ENCODE results near the gene LHB.
A peak's percentile ranks its signal among the peaks of the same experiment; 100 is the strongest.
"Not testable (repeated sequence)": the region's sequence is repeated elsewhere in the genome, so short reads cannot be mapped to it uniquely, and the experiment has no call there.

Gene LHB

DNA sequence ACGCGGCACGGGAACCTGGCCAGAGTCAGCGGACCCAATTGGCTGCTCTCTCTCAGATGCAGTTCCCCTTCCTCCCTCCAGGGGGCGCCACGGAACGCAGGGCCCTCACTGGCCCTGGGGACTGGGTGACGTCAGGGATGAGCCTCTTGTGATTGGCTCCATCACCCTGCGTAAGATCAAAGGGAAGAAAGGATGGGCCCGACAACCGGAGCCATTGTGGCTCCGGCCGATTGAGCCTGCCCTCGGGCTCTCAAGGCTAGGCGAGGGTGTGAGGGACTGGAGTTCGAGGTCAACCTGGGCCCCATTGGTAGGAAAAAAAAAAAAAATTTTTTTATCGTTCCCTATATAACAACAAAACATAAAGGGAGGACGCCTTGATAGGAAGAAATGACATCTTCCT, 19.9 kb upstream of the LHB start, which contains the start of gene CGB1:
TSS of gene CGB1 (minus strand) at position 81 of the 400 bp plus-strand sequence. CDS start 184 bp downstream, outside the sequence.
- DNase-seq: not testable (repeated sequence)

DNA sequence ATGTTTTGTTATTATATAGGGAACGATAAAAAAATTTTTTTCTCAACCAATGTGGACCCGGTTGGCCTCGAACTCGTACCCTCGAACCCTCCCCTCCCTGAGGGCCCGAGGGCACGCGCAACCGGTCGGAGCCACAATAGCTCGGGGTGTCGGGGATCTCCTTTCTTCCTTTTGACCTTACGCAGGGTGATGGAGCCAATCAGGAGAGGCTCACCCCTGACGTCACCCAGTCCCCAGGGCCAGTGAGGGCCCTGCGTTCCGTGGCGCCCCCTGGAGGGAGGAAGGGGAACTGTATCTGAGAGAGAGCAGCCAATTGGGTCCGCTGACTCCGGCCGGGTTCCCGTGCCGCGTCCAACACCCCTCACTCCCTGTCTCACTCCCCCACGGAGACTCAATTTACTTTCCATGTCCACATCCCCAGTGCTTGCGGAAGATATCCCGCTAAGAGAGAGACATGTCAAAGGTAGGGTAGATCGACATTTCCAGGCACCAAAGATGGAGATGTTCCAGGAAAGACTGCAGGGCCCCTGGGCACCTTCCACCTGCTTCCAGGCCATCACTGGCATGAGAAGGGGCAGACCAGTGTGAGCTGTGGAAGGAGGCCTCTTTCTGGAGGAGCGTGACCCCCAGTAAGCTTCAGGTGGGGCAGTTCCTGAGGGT, 14.9 kb upstream of the LHB start, which contains the start of gene CGB2:
TSS of gene CGB2 (plus strand) at position 249 of the 660 bp plus-strand sequence. CDS start at position 455, 206 bp downstream.
- peak; percentile 27 for DNase-seq

DNA sequence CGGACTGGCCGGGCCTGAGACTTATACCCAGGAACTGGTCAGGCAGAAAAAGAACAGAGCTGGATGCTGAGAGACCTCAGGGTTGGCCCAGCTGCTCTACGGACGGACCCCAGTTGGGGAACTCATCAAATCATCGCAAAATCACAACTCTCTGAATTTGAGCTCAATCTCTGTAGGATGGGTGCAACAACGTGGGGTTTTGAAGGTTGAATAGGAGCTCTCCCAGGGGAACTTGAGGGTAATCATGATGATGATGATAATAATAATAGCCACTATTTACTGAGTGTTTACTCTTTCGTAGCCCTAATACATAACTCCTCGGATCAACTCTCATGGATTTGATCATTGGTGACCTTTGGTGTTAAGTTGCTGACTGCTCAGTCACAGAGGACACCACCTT, 13.4 kb upstream of the LHB start:
- DNase-seq: not testable (repeated sequence)

DNA sequence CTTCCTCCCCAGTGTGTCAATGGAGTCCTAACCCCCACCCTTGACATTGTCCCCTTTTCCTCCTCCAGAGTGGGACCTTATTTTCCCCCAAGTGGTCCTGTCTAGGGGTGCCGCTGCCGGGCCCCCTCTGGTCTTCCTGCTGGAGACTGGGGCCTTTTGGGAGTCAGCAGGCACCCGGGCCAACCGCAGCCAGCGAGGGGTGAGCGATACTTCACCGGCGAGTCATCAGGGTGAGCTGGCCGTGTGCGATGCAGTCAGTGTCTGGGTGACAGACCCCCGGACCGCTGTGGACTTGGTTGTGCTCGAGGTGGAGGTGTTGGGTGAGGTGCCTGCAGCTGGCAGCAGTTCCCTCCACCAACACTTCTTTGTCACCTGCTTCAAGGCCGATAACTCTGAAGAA, 12.9 kb upstream of the LHB start:
- not testable (repeated sequence) for DNase-seq

DNA sequence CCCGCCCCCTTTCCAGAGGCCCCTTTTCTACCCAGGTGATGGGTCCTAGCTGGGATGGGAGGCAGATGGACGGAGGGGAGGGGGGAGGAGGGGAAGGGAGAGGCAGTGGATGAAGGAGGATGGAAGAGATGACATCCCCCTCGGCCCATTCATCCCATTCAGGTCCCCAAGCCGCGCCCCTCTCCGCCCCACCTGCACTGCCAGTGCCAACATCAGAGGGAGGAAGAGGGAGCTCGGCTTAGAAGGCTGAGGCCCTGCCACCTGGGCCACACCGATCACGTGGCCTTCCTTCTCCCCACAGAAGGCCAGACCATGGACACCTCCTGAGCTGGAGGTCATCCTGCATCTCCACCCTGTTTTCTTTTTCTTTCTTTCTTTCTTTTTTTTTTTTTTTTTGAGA, 11.8 kb upstream of the LHB start:
- DNase-seq: not testable (repeated sequence)

DNA sequence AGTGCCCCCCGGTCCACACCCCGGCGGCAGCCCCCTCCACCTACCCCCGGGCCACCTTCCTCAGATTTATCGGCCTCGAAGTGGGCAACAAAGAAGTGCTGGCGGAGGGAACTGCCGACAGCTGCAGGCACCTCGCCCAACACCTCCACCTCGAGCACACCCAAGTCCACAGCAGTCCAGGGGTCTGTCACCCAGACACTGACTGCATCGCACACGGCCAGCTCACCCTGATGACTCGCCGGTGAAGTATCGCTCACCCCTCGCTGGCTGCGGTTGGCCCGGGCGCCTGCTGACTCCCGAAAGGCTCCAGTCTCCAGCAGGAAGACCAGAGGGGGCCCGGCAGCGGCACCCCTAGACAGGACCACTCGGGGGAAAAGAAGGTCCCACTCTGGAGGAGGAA, 8.7 kb upstream of the LHB start:
- DNase-seq: not testable (repeated sequence)

DNA sequence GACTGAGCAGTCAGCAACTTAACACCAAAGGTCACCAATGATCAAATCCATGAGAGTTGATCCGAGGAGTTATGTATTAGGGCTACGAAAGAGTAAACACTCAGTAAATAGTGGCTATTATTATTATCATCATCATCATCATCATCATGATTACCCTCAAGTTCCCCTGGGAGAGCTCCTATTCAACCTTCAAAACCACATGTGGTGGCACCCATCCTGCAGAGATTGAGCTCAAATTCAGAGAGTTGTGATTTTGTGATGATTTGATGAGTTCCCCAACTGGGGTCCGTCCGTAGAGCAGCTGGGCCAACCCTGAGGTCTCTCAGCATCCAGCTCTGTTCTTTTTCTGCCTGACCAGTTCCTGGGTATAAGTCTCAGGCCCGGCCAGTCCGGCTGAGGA, 8.2 kb upstream of the LHB start:
- DNase-seq: not testable (repeated sequence)

DNA sequence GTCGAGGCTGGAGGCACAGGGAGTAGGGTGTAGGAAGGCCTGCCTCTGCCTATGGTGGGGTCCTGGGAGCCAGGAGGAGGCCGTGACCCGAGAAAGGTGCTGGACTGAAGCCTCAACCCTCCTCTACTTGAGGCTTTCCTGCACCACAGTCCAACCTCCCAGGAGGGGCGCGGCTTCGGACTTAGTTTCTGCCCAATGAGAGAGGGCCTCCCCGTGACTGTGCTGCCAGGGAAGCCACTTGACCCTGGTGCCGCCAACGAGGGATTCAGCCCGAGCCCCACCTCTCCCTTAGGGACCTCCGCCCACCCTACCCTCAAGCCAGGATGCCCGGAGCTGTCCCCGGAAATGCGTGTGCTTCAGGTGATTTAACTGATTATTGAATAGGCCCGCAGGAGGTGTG, 7.3 kb upstream of the LHB start, which contains the start of gene CGB3:
TSS of gene CGB3 (minus strand) at position 101 of the 400 bp plus-strand sequence. CDS start 362 bp downstream, outside the sequence.
- DNase-seq: not testable (repeated sequence)

DNA sequence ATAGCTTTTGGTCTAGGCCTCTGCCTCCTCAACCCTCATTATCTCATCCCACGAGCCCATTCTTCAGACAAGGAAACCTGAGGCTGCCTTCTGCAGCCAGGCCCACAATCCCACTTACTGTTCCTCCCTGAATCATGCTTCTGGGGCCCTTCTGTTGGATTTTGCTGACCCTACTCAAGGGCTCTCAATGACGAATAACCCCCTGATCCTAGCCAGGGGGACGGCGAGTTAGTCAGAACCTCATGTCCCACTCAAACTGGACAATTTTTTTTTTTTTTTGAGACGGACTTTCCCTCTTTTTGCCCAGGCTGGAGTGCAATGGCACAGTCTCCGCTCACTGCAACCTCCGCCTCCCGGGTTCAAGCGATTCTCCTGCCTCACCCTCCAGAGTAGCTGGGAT, 5.2 kb upstream of the LHB start:
- DNase-seq: no peak

DNA sequence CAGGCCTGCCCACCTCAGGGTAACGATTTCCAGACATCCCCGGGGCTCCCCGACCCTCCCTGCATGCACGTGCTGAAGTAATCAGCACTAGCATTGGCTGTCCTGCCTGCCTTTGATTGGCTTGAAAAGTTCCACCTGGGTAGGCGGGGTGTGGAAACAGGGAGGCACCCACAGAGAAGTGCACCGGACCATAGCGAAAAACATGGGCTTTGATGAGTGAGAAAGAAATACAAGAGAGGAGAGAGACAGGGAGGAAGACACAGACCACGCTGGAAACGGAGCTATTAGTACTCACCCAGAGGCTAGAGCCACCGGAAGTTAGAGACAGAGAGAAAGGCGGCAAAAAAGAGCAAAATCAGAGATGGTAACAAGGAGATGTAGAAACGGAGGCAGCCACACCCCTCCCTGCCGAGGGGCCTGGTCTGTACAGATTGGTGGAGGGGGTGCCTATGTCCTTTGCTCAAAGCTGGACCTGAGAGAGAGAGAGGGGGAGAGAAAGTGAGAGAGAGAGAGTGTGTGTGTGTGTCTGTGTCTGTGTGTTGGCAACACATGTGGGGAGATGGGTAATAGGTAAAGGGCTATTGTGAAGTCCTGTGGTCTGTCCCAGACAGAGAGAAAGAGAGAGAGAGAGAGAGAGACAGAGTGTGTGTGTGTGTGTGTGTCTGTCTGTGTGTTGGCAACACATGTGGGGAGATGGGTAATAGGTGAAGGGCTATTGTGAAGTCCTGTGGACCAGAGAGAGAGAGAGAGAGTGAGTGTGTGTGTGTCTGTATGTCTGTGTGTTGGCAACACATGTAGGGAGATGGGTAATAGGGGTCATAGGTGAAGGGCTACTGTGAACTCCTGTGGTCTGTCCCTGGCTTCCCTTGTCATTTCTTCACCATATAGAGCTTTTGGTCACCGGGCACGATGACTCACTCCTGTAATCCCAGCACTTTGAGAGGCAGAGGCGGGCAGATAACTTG, 4.3 kb upstream of the LHB start:
- no peak for DNase-seq

DNA sequence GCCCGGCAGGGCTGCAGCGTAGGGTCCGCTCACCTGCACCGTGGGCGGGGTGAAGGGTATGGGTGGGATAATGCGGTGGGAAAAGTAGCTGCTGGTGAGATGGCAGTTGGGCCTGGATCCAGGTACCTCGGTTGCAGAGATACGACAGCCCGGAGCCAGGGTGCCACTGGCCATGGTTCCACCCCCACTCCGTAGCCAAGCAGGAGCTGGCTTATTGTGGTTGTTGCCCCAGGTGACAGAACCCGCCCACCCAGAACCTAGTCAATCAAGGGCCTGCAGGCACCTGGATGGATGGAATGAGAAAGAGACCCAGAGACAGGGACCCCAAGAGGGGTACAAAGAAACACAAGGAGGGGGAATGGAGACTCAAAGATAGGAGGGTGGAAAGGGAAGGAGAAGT, 3.5 kb upstream of the LHB start:
- DNase-seq: no peak

DNA sequence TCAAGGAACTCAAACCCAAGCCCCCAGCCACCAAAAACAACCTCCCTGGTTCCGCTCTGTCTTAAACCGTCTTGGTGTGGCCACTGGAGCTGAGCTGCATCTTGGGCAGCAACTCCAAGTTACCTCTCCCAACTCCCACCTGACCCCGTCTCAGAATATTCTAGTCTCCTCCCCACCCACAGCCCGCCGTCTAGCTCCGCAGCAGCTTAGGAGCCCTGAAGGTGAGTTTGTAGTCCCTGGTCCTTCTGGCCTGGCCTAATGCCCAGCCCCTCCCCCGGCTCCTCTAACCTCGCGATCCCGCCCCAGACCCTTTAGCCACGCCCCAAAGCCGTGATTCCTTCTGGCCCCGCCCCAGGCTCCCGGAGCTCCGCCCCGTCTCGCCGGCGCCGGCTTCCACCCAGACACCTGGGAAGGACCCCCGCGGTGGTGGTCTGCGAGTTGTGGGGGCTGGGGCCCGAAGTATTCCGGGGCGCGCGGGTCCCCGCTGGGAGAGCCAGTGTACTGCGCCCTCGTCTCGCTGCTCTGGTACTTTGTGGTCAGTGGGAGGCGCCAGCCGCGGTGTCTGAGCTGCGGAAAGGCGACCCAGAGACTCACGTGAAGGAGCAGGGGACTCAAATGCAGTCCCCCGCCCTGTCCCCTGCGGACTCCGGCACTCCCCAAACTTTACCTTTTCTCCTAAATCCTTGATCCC, 2.5 kb upstream of the LHB start:
- peak; percentile 42 for DNase-seq

DNA sequence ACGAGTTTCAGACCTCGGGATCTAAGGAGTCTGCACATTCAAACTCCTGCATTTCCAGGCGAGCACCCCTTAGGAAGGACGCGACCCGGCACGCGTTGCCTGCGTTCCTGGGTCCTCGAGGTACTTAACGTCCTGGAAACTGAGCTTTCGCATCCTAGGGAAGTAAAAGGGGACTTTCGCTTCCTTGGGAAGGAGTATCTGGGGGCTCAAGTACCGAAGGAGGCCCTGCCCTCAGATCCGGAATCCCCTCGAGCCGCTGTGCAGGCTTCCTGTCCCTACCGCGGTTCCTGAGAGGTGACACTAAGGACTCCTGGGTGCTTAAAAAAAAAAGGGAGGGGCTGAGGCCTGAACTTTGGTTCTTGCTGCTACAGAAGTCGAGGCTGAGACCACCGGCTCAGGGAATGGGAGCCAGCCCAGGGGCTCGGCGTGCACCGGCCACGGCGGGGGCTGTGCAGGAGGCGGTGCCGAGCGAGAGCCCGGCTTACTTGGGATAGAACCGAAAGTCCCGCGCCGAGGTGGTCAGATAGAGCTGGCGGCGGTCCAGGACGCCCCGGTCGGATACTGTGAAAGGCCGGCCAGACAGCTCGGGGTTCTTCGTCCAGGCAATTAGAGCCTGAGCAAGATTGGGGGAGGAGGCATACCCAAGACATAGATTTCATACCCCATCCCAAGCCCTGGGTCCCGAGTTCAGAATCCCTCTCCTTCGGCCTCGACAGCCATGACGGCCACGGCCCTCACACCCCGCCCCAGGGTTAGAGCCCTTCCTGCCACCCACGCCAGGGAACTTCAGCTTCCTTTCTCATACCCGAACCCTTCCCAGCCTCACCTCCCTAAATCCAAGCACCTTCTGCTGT, 1.7 kb upstream of the LHB start:
- peak; percentile 14 for DNase-seq

DNA sequence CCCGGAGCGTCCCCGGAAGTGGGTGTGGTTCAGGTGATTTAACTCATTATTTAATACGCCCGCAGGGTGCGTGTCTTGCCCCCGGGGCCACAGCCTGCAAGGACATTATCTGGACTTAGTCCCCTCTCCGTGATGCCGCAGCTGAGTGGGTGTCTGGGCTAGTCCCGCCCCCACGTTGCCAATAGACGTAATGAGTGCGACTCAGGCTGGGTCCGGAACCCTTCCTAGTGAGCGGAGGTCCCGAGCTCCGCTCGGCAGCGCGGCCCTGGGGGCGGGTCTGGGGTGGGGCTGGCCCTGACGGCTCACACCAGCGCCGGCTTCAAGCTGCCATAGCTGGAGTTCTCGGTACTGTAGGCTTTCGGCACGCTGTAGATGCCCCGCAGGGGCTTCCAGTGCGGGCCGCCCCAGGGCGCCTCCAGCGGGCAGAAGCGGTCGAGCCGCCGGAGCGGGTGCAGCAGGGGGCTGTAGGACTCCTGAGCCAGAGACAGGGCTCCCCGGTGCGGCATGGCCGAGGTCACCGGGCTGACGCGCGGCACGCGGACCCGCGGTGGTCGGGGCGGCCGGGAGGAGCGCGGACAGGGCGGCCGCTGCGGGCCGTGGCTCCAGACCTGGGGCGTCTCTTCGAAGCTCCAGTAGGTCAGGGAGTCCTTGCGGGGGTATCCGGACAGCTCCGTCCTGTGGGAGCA, 918 bp upstream of the LHB start:
- DNase-seq: peak; percentile 64

DNA sequence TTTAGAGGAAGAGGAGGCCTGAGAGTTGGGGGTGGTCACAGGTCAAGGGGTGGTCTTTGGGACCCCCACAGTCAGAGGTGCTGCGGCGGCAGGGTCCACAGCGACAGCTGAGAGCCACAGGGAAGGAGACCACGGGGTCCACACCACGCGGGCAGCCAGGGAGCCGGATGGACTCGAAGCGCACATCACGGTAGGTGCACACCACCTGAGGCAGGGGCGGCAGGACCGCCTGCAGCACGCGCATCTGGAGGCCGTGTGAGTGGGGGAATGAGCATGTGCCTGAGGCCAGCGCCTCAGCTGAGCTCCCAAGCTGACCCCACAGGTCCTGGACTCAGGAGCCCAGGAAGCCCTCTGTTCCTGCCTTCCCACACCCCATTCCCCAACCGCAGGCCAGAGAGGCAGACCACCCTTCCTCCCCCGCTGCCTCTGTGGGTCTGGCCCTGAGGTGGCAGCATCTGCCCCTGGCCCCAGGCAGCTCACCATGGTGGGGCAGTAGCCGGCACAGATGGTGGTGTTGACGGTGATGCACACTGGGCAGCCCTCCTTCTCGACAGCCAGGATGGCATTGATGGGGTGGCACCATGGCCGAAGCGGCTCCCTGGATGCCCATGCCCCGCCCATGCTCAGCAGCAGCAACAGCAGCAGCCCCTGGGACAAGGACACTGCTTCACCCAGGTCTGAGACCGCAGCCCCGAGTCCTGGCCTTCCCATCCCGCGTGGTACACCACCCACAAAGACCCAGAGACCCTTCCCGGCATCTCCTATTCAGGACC, 638 bp downstream of the LHB start:
- no peak for DNase-seq

DNA sequence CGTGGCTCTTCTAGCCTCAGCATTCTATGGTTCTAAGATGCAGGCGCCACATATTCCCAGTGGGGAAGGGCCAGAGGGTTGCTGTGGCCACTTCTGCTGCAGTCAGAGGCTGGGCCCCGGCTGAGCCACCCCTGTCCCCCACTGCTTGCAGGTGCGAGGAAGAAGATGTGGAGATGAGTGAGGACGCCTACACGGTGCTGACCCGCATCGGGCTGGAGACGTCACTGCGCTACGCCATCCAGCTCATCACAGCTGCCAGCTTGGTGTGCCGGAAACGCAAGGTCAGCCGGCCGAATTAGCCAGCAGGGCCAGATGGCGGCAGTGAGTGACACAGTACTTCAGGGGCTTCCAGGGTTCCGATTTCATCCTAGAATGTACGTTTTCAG, 2.0 kb downstream of the LHB start:
- no peak for DNase-seq

DNA sequence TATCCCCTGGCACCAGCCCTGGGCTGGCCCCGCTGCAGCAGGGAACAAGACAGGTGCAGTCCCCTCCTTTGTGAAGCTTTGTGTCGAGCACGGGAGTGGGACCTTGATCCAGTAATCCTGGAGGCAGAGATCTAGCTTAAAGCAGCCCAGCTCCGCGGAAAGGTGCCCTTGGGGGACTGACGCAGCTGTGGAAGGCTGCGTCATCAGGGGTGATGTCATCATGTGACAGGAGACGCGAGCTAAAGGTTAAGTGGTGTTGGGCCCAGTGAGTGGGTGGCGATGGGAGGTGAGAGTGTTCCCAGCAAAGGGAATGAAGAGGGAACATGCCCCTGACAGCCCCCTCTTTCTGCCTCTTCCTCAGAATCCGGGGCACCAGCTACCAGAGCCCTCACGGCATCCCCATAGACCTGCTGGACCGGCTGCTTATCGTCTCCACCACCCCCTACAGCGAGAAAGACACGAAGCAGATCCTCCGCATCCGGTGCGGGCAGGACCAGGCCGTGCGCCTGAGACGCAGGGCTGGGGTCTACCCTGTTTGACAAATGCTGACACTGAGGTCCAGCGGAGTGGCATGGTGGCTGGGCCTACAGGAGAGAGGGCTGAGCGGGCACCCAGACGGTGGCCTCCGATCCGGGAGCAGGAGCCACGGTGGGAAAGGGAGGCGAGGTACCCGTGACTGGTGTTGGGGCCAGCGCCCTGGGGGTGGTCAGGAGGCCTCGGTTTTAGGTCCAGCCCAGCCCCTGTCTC, 2.6 kb downstream of the LHB start:
- DNase-seq: no peak

DNA sequence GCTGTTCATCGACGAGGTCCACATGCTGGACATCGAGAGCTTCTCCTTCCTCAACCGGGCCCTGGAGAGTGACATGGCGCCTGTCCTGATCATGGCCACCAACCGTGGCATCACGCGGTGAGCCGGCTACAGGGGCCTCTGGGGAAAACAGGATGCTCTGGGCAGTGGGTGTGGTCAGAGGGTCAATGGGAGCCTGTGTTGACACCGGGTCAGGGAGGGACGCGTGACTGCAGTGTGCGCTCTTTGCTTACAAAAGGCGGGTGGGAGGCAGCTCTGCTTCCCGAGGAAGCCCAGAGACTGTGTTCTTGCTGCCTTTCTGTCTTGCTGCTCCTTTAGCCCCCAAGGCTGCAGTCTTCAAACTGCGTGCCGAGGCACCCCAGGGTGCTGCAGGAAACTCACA, 5.7 kb downstream of the LHB start:
- DNase-seq: no peak

DNA sequence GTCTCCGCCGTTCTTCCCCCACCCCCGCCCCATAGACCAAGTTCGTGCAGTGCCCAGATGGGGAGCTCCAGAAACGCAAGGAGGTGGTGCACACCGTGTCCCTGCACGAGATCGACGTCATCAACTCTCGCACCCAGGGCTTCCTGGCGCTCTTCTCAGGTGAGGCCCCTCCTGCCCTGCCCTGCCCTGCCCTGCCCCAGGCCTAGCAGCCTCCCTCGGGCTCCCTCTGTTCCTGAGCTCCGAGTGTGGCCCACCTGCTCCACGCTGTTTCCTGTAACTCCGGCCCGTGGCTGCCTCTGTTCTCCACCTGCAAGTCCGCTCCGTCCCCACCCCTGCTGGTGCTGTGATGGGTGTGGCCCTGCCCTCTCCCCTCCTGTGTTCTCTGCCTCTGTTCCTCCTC, 6.4 kb downstream of the LHB start:
- DNase-seq: no peak

DNA sequence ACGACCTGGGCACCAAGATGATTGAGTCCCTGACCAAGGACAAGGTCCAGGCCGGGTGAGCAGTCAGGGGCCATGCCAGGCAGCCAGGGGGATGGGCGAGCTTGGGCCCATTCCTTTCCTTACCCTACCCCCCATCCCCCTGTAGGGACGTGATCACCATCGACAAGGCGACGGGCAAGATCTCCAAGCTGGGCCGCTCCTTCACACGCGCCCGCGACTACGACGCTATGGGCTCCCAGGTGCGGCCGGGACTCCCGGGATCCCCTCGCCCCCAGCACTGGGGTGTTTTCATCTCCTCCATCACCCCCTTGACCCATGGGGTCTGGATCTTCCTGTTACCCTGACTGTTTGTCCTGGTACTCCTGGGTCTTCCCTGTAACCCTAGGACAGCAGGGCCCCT, 7.1 kb downstream of the LHB start:
- DNase-seq: no peak

Data from CD4-positive, alpha-beta T cell treated with Interleukin-4 for 4 hours (primary cell).